H9 (cell line): ENCODE measurements around the gene TCF4. TPM values are rescaled to one million over a fixed set of nuclear protein-coding genes. Genes with fewer than 3 reads are reported as not detected.

ENCODE experiments used
- DNase-seq: peaks from one replicate; pipeline ENCODE4 v3.0.0-alpha.2; 2017
- H2AFZ ChIP-seq: one replicate; pipeline ENCODE4 v1.6.1; 2013; ENCODE audit warnings: mild to moderate bottlenecking, low read length, control low read depth, moderate library complexity
- H2AK5ac ChIP-seq: 2 replicates; pipeline ENCODE4 v1.6.1; 2013; ENCODE audit warnings: low read length, control low read depth, mixed read lengths; ENCODE audit not compliant: insufficient read length
- H2BK120ac ChIP-seq: one replicate; pipeline ENCODE4 v1.6.1; 2013; ENCODE audit warnings: low read depth, mild to moderate bottlenecking, low read length, control low read depth, inconsistent platforms; ENCODE audit not compliant: poor library complexity, severe bottlenecking
- H2BK12ac ChIP-seq: 2 replicates; pipeline ENCODE4 v1.6.1; 2013; ENCODE audit warnings: low read length, control low read depth, mixed read lengths, low read depth; ENCODE audit not compliant: insufficient read length
- H2BK15ac ChIP-seq: 2 replicates; pipeline ENCODE4 v1.6.1; 2013; ENCODE audit warnings: low read depth, low read length, control low read depth
- H2BK20ac ChIP-seq: one replicate; pipeline ENCODE4 v1.6.1; 2013; ENCODE audit warnings: low read depth, mild to moderate bottlenecking, low read length, control low read depth, inconsistent platforms; ENCODE audit not compliant: poor library complexity, severe bottlenecking
- H2BK5ac ChIP-seq: 2 replicates; pipeline ENCODE4 v1.6.1; 2013; ENCODE audit warnings: low read length, control low read depth, mixed read lengths; ENCODE audit not compliant: insufficient read length
- H3K14ac ChIP-seq: 2 replicates; pipeline ENCODE4 v1.6.1; 2013; ENCODE audit warnings: low read length, control low read depth; ENCODE audit not compliant: insufficient read depth
- H3K18ac ChIP-seq: 2 replicates; pipeline ENCODE4 v1.6.1; 2013; ENCODE audit warnings: low read depth, mild to moderate bottlenecking, mixed read lengths, low read length, control low read depth; ENCODE audit not compliant: insufficient read length
- H3K23ac ChIP-seq: 2 replicates; pipeline ENCODE4 v1.6.1; 2013; ENCODE audit warnings: low read length, control low read depth, mixed read lengths, low read depth; ENCODE audit not compliant: insufficient read length
- H3K23me2 ChIP-seq: 2 replicates; pipeline ENCODE4 v1.6.1; 2013; ENCODE audit warnings: low read depth, mild to moderate bottlenecking, mixed read lengths, low read length, control low read depth; ENCODE audit not compliant: insufficient read length, poor library complexity, severe bottlenecking
- H3K27ac ChIP-seq: 2 replicates; pipeline ENCODE4 v1.5.1; 2013; ENCODE audit warnings: low read length, control low read depth, mixed read lengths, low read depth; ENCODE audit not compliant: insufficient read length
- H3K27me3 ChIP-seq: 2 replicates; pipeline ENCODE4 v1.6.1; 2013; ENCODE audit warnings: low read length, control low read depth, inconsistent platforms; ENCODE audit not compliant: insufficient read depth
- H3K4ac ChIP-seq: 2 replicates; pipeline ENCODE4 v1.6.1; 2013; ENCODE audit warnings: low read depth, mild to moderate bottlenecking, control low read depth, inconsistent platforms, low read length, moderate library complexity
- H3K4me1 ChIP-seq: 2 replicates; pipeline ENCODE4 v1.6.1; 2013; ENCODE audit warnings: low read length, control low read depth, inconsistent platforms; ENCODE audit not compliant: insufficient read depth
- H3K4me2 ChIP-seq: 2 replicates; pipeline ENCODE4 v1.6.1; 2013; ENCODE audit warnings: low read length, control low read depth, mixed read lengths; ENCODE audit not compliant: insufficient read length, insufficient read depth
- H3K56ac ChIP-seq: 2 replicates; pipeline ENCODE4 v1.6.1; 2013; ENCODE audit warnings: low read depth, mild to moderate bottlenecking, mixed read lengths, low read length, control low read depth; ENCODE audit not compliant: insufficient read length
- H3K79me1 ChIP-seq: 2 replicates; pipeline ENCODE4 v1.6.1; 2013; ENCODE audit warnings: low read depth, mild to moderate bottlenecking, moderate library complexity, low read length, control low read depth, inconsistent platforms; ENCODE audit not compliant: insufficient read depth, poor library complexity, severe bottlenecking
- H3K79me2 ChIP-seq: 2 replicates; pipeline ENCODE4 v1.6.1; 2013; ENCODE audit warnings: low read length, control low read depth, inconsistent platforms; ENCODE audit not compliant: insufficient read depth
- H3K9ac ChIP-seq: 2 replicates; pipeline ENCODE4 v1.6.1; 2013; ENCODE audit warnings: low read length, control low read depth, mixed read lengths; ENCODE audit not compliant: insufficient read length; ENCODE audit errors: extremely low read depth
- H3K9me3 ChIP-seq: one replicate; pipeline ENCODE4 v1.6.1; 2013; ENCODE audit warnings: low read depth, low read length, inconsistent platforms; ENCODE audit not compliant: control insufficient read depth
- H3T11ph ChIP-seq: one replicate; pipeline ENCODE4 v1.6.1; 2013; ENCODE audit warnings: mild to moderate bottlenecking, low read length, control low read depth, inconsistent platforms
- H4K20me1 ChIP-seq: one replicate; pipeline ENCODE4 v1.6.1; 2013; ENCODE audit not compliant: control insufficient read depth, insufficient read length, insufficient read depth
- H4K5ac ChIP-seq: 2 replicates; pipeline ENCODE4 v1.6.1; 2013; ENCODE audit warnings: low read depth, mild to moderate bottlenecking, mixed read lengths, low read length, control low read depth; ENCODE audit not compliant: insufficient read length
- H4K8ac ChIP-seq: replicated peaks from 2 replicates; pipeline ENCODE4 v1.6.1; 2013; ENCODE audit warnings: low read length, control low read depth, mixed read lengths, low read depth; ENCODE audit not compliant: insufficient read length
- H4K91ac ChIP-seq: 2 replicates; pipeline ENCODE4 v1.6.1; 2013; ENCODE audit warnings: low read depth, mild to moderate bottlenecking, moderate library complexity, mixed read lengths, low read length, control low read depth; ENCODE audit not compliant: insufficient read length
- H3K27ac Mint-ChIP-seq, 3 experiments: 2 replicates in 2 of 3; 3 replicates in 1 of 3; pipeline ENCODE4 v1.8.0; 2020 to 2021; ENCODE audit warnings: mixed read lengths in 3 of 3, mild to moderate bottlenecking in 1 of 3, moderate library complexity in 1 of 3
- H3K27me3 Mint-ChIP-seq: 2 replicates; pipeline ENCODE4 v1.8.0; 2021; ENCODE audit warnings: low read depth, mild to moderate bottlenecking, moderate library complexity, mixed read lengths
- H3K36me3 Mint-ChIP-seq, 3 experiments: 2 replicates in 2 of 3; 3 replicates in 1 of 3; pipeline ENCODE4 v1.8.0; 2020 to 2021; ENCODE audit warnings: low read depth in 3 of 3, mixed read lengths in 3 of 3; ENCODE audit not compliant: insufficient read depth in 1 of 3
- H3K4me1 Mint-ChIP-seq, 2 experiments: 2 replicates each; pipeline ENCODE4 v1.8.0; 2020; ENCODE audit warnings: mixed read lengths in 2 of 2
- H3K4me3 Mint-ChIP-seq, 2 experiments: 2 replicates in 1 of 2; 3 replicates in 1 of 2; pipeline ENCODE4 v1.8.0; 2020 to 2021; ENCODE audit warnings: mild to moderate bottlenecking in 2 of 2, mixed read lengths in 2 of 2, moderate library complexity in 1 of 2
- H3K9me3 Mint-ChIP-seq, 2 experiments: 2 replicates in 1 of 2; 3 replicates in 1 of 2; pipeline ENCODE4 v1.8.0; 2020; ENCODE audit warnings: mild to moderate bottlenecking in 2 of 2, mixed read lengths in 2 of 2, moderate library complexity in 1 of 2
- whole genome bisulfite sequencing: extraction: QIAGEN DNeasy Blood & Tissue Kit; methylation state at CpG from one replicate; pipeline ENCODE4 v1.1.7; 2013; ENCODE audit warnings: missing lambda C conversion rate, low lambda C conversion rate, mixed read lengths; ENCODE audit not compliant: insufficient read length; ENCODE audit errors: extremely low coverage; 5-methylcytosine and 5-hydroxymethylcytosine counted together
- total RNA-seq: library from RNA; stranded (reverse); gene quantifications from 2 replicates; pipeline ENCODE4 v1.2.1, GENCODE V29; 2021
- TF ChIP-seq, protein P1 (sequence below): fragments of 200-600 bp; sonication (generic); conservative IDR thresholded peaks from 3 replicates; pipeline ENCODE4 v1.8.0; 2021; ENCODE audit warnings: antibody characterized with exemption, mild to moderate bottlenecking

Gene TCF4
- total RNA-seq, 1 experiment from 2014 or later = 99.4 TPM

DNA sequence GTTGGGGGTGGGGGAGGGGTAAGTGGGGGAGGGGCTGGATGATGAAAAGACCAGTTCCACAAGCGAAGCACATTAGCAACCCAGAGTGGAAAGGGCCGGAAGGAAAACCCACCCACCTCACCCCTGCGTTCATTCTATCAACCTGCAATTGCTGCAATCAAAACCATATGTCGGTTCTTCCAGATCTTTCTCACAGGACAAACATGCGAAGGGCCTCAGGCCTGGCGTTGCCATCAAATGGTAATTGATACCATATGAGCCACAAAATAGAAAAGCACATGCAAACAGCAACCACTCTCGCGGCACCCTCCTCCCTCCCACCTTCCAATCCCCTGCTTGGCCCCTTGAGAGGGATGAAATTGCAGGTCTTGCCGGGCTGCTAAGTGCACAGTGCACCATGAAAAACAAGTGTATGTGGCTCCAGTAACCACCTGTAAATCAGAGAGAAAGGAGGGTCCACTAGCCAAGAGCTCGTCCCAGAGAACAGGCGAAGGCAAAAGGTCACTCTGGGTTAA, 287.5 kb downstream of the TCF4 start:
- Histone ChIP-seq H4K20me1 (no peaks in the 10 kb centered on the region), H3K9me3 (no peaks in the 10 kb centered on the region), H2AFZ (no peak overlapping the region), H3K27me3 (no peaks in the 10 kb centered on the region), H3K56ac (no peak overlapping the region), H2BK15ac (no peak overlapping the region), H2AK5ac (no peak overlapping the region), H2BK12ac (no peak overlapping the region), H3K79me1 (no peaks in the 10 kb centered on the region), H3K23ac (no peak overlapping the region), H3K9ac (no peak overlapping the region), H2BK120ac (no peak overlapping the region), H3K27ac (no peak overlapping the region), H3K18ac (no peak overlapping the region), H3T11ph (no peak overlapping the region), H2BK5ac (no peak overlapping the region), H2BK20ac (no peak overlapping the region), H3K79me2 (0 out of 2 replicates have a peak, but pooled peaks cover 2% of the 10 kb centered on the region), H4K5ac (no peak overlapping the region), H4K8ac (no peak overlapping the region), H3K4ac (no peak overlapping the region), H3K23me2 (no peaks in the 10 kb centered on the region), H3K4me2 (no peak overlapping the region), H4K91ac (no peak overlapping the region), H3K14ac (no peak overlapping the region), H3K4me1 (peaks cover 23% of the 10 kb centered on the region)
- Mint-ChIP-seq H3K27ac (peak overlapping the region; percentile 81 to 96 (median 83); a peak in 5 of 7 replicates), H3K9me3 (no peaks in the 10 kb centered on the region), H3K36me3 (peaks cover 0 to 4% (median 3%) of the 10 kb centered on the region in 3 experiments; a peak in 3 of 7 replicates), H3K4me3 (peak overlapping the region in 1 of 2 experiments; percentile 43; a peak in 2 of 5 replicates), H3K27me3 (no peaks in the 10 kb centered on the region), H3K4me1 (peaks cover 56 to 75% of the 10 kb centered on the region in 2 experiments)
- TF ChIP-seq, protein P1, sequence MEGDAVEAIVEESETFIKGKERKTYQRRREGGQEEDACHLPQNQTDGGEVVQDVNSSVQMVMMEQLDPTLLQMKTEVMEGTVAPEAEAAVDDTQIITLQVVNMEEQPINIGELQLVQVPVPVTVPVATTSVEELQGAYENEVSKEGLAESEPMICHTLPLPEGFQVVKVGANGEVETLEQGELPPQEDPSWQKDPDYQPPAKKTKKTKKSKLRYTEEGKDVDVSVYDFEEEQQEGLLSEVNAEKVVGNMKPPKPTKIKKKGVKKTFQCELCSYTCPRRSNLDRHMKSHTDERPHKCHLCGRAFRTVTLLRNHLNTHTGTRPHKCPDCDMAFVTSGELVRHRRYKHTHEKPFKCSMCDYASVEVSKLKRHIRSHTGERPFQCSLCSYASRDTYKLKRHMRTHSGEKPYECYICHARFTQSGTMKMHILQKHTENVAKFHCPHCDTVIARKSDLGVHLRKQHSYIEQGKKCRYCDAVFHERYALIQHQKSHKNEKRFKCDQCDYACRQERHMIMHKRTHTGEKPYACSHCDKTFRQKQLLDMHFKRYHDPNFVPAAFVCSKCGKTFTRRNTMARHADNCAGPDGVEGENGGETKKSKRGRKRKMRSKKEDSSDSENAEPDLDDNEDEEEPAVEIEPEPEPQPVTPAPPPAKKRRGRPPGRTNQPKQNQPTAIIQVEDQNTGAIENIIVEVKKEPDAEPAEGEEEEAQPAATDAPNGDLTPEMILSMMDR = no peak
- WGBS = no CpG with 5 or more reads among the region's 11 CpGs
- no peak for DNase-seq
